Prostate gland (tissue), 2 donors: ENCODE results near the gene EFCAB5. TPM values are rescaled to one million over a fixed set of nuclear protein-coding genes. Genes with fewer than 3 reads are reported as not detected.

Experiments used
- DNase-seq: peaks from one replicate; pipeline ENCODE4 v3.0.0-alpha.2; 2019; ENCODE audit warnings: low spot score
- H3K27ac ChIP-seq, 2 donors: fragments of 200-600 bp; sonication (generic); 2 replicates each; pipeline ENCODE4 v1.5.1; 2017 to 2019
- H3K27me3 ChIP-seq: fragments of 200-600 bp; sonication (generic); replicated peaks from 2 replicates; pipeline ENCODE4 v1.5.1; 2019; ENCODE audit not compliant: insufficient read depth
- H3K36me3 ChIP-seq, 2 donors: fragments of 200-600 bp; sonication (generic); 1 replicate in 1 of 2; 2 replicates in 1 of 2; pipeline versions ENCODE4 v1.5.1 to v1.8.1; 2017 to 2019
- H3K4me1 ChIP-seq: fragments of 200-600 bp; sonication (generic); replicated peaks from 2 replicates; pipeline ENCODE4 v1.5.1; 2019
- H3K4me3 ChIP-seq, 2 donors: fragments of 200-600 bp; sonication (generic); 2 replicates each; pipeline ENCODE4 v1.5.1; 2017 to 2019
- H3K9me3 ChIP-seq: fragments of 200-600 bp; sonication (generic); 2 replicates; pipeline ENCODE4 v1.5.1; 2017
- POLR2A ChIP-seq: fragments of 450-650 bp; IDR thresholded peaks from one replicate; pipeline ENCODE4 v1.6.1; 2016; ENCODE audit warnings: antibody characterized with exemption, mild to moderate bottlenecking
- POLR2AphosphoS5 ChIP-seq: sonication (generic); formaldehyde crosslinking; IDR thresholded peaks from one replicate; pipeline ENCODE4 v1.6.1; 2017; ENCODE audit warnings: antibody characterized with exemption
- WGBS: methylation state at CpG from one replicate; pipeline ENCODE4 v1.1.5; 2018; 5-methylcytosine and 5-hydroxymethylcytosine counted together
- intact Hi-C: fragments of 100-400 bp; cut with DNase I; formaldehyde crosslinking; loops from one replicate; pipeline ENCODE4 v1.14.2; 2022
- total RNA-seq, 2 donors: library from RNA; depleted of rRNA; stranded (reverse); fragments of >200 nt; gene quantifications; one replicate each; pipeline ENCODE4 v1.1.0, GENCODE V29; 2016
- TF ChIP-seq, protein P1 (sequence below), 4 experiments: fragments of 200-600 bp in 2 of 4; fragments of 450-650 bp in 2 of 4; sonication (generic) in 2 of 4; IDR thresholded peaks; 1 replicate in 3 of 4; 2 replicates in 1 of 4; pipeline ENCODE4 v1.5.1; 2016 to 2019; ENCODE audit warnings: antibody characterized with exemption in 4 of 4, mild to moderate bottlenecking in 2 of 4, moderate library complexity in 2 of 4

The EFCAB5 gene
- total RNA-seq, 2 donors from 2014 or later = 0.57 TPM; not detected in 1

GRCh38 chr17:29918016-29918415, 23.4 kb upstream of the EFCAB5 start:
- H3K4me1 ChIP-seq = no peaks in the 10 kb centered on the region
- H3K27ac ChIP-seq = no peak overlapping the region
- intact Hi-C loops = no loop called here
- TF ChIP-seq POLR2AphosphoS5 (no peak), POLR2A (no peak)
- TF ChIP-seq, protein P1, sequence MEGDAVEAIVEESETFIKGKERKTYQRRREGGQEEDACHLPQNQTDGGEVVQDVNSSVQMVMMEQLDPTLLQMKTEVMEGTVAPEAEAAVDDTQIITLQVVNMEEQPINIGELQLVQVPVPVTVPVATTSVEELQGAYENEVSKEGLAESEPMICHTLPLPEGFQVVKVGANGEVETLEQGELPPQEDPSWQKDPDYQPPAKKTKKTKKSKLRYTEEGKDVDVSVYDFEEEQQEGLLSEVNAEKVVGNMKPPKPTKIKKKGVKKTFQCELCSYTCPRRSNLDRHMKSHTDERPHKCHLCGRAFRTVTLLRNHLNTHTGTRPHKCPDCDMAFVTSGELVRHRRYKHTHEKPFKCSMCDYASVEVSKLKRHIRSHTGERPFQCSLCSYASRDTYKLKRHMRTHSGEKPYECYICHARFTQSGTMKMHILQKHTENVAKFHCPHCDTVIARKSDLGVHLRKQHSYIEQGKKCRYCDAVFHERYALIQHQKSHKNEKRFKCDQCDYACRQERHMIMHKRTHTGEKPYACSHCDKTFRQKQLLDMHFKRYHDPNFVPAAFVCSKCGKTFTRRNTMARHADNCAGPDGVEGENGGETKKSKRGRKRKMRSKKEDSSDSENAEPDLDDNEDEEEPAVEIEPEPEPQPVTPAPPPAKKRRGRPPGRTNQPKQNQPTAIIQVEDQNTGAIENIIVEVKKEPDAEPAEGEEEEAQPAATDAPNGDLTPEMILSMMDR (IDR thresholded peaks at IDR 0.05) = no peak
- no peaks in the 10 kb centered on the region for H3K27me3 ChIP-seq
- no peak for DNase-seq
- no peaks in the 10 kb centered on the region for H3K9me3 ChIP-seq
- H3K4me3 ChIP-seq = no peak overlapping the region
- H3K36me3 ChIP-seq = no peaks in the 10 kb centered on the region
- 100% methylated on average over 1 of the region's 1 CpG for WGBS

DNA sequence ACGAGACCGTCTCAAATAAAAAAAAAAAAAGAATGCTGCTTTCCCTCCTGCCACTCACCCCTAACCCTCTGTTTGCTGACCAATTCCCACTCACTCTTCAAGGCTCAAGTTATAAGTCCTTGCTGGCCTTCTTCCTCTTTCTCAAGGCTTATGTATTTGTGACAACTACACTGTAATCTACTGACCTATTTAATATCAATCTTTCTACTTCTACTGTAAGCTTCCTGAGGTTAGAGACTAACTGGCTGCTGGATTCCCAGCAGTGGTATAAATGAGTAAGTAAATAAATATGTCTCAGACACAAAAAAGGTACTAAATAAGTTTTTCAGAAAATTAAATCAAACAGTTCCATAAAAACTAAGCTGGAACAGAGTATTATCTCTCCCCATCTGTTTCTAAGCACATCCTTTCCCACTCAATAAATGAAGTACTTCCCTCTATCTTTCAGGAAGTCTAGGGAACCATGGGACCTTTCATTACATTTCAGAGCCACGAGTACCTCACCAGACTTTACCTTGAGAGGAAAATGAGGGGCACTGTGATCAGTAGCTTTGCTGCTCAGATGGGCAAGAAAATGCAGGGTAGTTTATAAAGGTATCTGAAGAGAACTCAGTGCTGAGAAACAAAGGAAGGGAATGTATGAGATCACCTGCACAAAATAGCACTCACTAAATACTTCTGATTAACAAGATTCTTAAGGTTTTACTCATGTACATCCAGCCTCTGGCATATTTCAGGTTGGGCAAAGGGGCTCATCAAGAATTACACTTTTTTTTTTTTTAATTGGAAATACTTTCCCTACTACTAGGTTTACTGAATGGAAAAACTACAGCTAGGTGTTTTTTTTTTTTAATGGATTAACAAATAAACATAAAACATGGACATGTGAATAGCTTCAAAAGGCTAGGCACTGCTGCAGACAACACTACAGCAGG, 22.2 kb upstream of the EFCAB5 start:
- Histone ChIP-seq H3K4me3 (no peak overlapping the region), H3K4me1 (no peaks in the 10 kb centered on the region), H3K27ac (no peak overlapping the region), H3K27me3 (no peaks in the 10 kb centered on the region), H3K36me3 (no peaks in the 10 kb centered on the region), H3K9me3 (no peaks in the 10 kb centered on the region)
- WGBS = 66% methylated on average over 3 of the region's 3 CpGs
- TF ChIP-seq POLR2A (no peak), POLR2AphosphoS5 (no peak)
- TF ChIP-seq, protein P1 (IDR thresholded peaks at IDR 0.05) = no peak
- intact Hi-C loops = no loop called here
- DNase-seq = no peak

GRCh38 chr17:29924786-29925185, 16.6 kb upstream of the EFCAB5 start:
- Histone ChIP-seq H3K4me3 (no peak overlapping the region), H3K27ac (no peak overlapping the region), H3K36me3 (no peaks in the 10 kb centered on the region), H3K27me3 (no peaks in the 10 kb centered on the region), H3K4me1 (no peaks in the 10 kb centered on the region), H3K9me3 (no peaks in the 10 kb centered on the region)
- TF ChIP-seq, protein P1 (IDR thresholded peaks at IDR 0.05) = no peak
- TF ChIP-seq POLR2AphosphoS5 (no peak), POLR2A (no peak)
- 88% methylated on average over 1 of the region's 1 CpG for WGBS
- DNase-seq = no peak
- intact Hi-C loops = no loop called here

GRCh38 chr17:29927546-29927945, 13.9 kb upstream of the EFCAB5 start:
- Histone ChIP-seq H3K36me3 (no peaks in the 10 kb centered on the region), H3K4me3 (no peak overlapping the region), H3K27ac (no peak overlapping the region), H3K27me3 (no peaks in the 10 kb centered on the region), H3K9me3 (no peaks in the 10 kb centered on the region), H3K4me1 (peaks cover 3% of the 10 kb centered on the region)
- WGBS = 10% methylated on average over 1 of the region's 1 CpG
- no peak for DNase-seq
- TF ChIP-seq POLR2A = no peak
- no peak for TF ChIP-seq POLR2AphosphoS5
- TF ChIP-seq, protein P1 (IDR thresholded peaks at IDR 0.05) = no peak
- intact Hi-C loops = no loop called here
